Measurements from ENCODE around the gene M6PR. TPM values are rescaled to one million over a fixed set of nuclear protein-coding genes. Genes with fewer than 3 reads are reported as not detected.

The M6PR gene
- total RNA-seq, 3 donors from 2014 or later, result 118 to 149 (median 138) TPM

GRCh38 chr12:8894986-8895385 is 54.5 kb downstream of the M6PR start:
- H3K27me3 ChIP-seq, result no peaks in the 10 kb centered on the region
- intact Hi-C loops (cut with DNase I; ENCODE audit: low total_unique reads), result no loop called here
- H3K27ac ChIP-seq, result no peak overlapping the region
- no peak for DNase-seq (ENCODE audit: low spot score in 2 of 2)
- H3K4me3 ChIP-seq, result no peak overlapping the region
- no peaks in the 10 kb centered on the region for H3K9me3 ChIP-seq
- TF ChIP-seq POLR2A (IDR thresholded peaks at IDR 0.05) (no peak), CTCF (IDR thresholded peaks at IDR 0.05) (no peak), POLR2AphosphoS5 (IDR thresholded peaks at IDR 0.05) (no peak)
- no peaks in the 10 kb centered on the region for H3K4me1 ChIP-seq
- no peaks in the 10 kb centered on the region for H3K36me3 ChIP-seq

- no peaks in the 10 kb centered on the region for H3K9me3 ChIP-seq
- no peaks in the 10 kb centered on the region for H3K36me3 ChIP-seq
- no peaks in the 10 kb centered on the region for H3K27me3 ChIP-seq
- H3K4me1 ChIP-seq, result no peaks in the 10 kb centered on the region
- no peak overlapping the region for H3K4me3 ChIP-seq
- TF ChIP-seq POLR2AphosphoS5 (IDR thresholded peaks at IDR 0.05) (no peak), POLR2A (IDR thresholded peaks at IDR 0.05) (no peak), CTCF (IDR thresholded peaks at IDR 0.05) (no peak)
- no peak for DNase-seq (ENCODE audit: low spot score in 2 of 2)
- no peak overlapping the region for H3K27ac ChIP-seq
- intact Hi-C loops (cut with DNase I; ENCODE audit: low total_unique reads), result no loop called here
Observed at GRCh38 chr12:8894378-8894777, 55.1 kb downstream of the M6PR start.

- Histone ChIP-seq H3K27ac (no peak overlapping the region), H3K27me3 (no peaks in the 10 kb centered on the region), H3K9me3 (no peaks in the 10 kb centered on the region), H3K36me3 (no peaks in the 10 kb centered on the region), H3K4me3 (no peak overlapping the region), H3K4me1 (no peaks in the 10 kb centered on the region)
- intact Hi-C loops (cut with DNase I; ENCODE audit: low total_unique reads), result no loop called here
- DNase-seq (ENCODE audit: low spot score in 2 of 2), result no peak
- TF ChIP-seq POLR2A (IDR thresholded peaks at IDR 0.05), result no peak
- TF ChIP-seq CTCF (IDR thresholded peaks at IDR 0.05), result no peak
Observed at GRCh38 chr12:8891976-8892375, 57.5 kb downstream of the M6PR start.

Other genes starting within 250 kb of the M6PR start
- 1 to 10 TPM in 1 of 3 donors, under 1 TPM in 1, not detected in 1; 0.33 to 1.2 TPM for gene A2ML1, start 127.0 kb downstream of the M6PR start, total RNA-seq
- 10 to 100 TPM; 39.2 to 45.9 (median 40.5) TPM for gene PHC1, start 35.1 kb downstream of the M6PR start, total RNA-seq
- 1 to 10 TPM; 2.0 to 3.9 (median 3.8) TPM for gene KLRG1, start 39.9 kb upstream of the M6PR start, total RNA-seq
- 100 to 1,000 TPM; 276 to 457 (median 281) TPM for gene A2M, start 166.3 kb upstream of the M6PR start, total RNA-seq

Measured in breast epithelium (tissue), 4 donors.